BJ (cell line): ENCODE results near the gene POLH. TPM values are rescaled to one million over a fixed set of nuclear protein-coding genes. Genes with fewer than 3 reads are reported as not detected.

Experiments used
- CTCF ChIA-PET: fragments of 350-600 bp; formaldehyde crosslinking; extraction: SDS; loops from one replicate; lab custom pipeline; 2021; ENCODE audit warnings: antibody characterized with exemption, inconsistent platforms; lab: Yijun Ruan, JAX
- POLR2A ChIA-PET: fragments of 300-600 bp; sonication (Branson Sonifier 250); formaldehyde crosslinking; extraction: SDS; loops from one replicate; lab custom pipeline; 2021; ENCODE audit warnings: antibody characterized with exemption; lab: Charles Lee
- DNase-seq: peaks from one replicate; pipeline ENCODE4 v3.0.0-alpha.2; 2011; ENCODE audit warnings: low read depth
- H3K27me3 ChIP-seq: 2 replicates; pipeline ENCODE4 v1.6.0; 2011; ENCODE audit warnings: low read length; ENCODE audit not compliant: control insufficient read depth, insufficient read depth
- H3K36me3 ChIP-seq: 2 replicates; pipeline ENCODE4 v1.5.1; 2011; ENCODE audit warnings: low read length; ENCODE audit not compliant: control insufficient read depth, insufficient read depth
- H3K4me3 ChIP-seq: 2 replicates; pipeline ENCODE4 v1.5.1; 2011; ENCODE audit warnings: low read depth, mild to moderate bottlenecking, control low read depth, low read length
- polyA plus RNA-seq: library from polyadenylated mRNA; depleted of rRNA; stranded (reverse); fragments of >200 nt; gene quantifications from 2 replicates; pipeline ENCODE4 v1.2.3, GENCODE V29; 2011
- TF ChIP-seq, protein P1 (sequence below): IDR thresholded peaks from 2 replicates; pipeline ENCODE4 v1.5.1; 2011; ENCODE audit warnings: low read depth, mild to moderate bottlenecking, control low read depth, inconsistent platforms, low read length, moderate library complexity; ENCODE audit not compliant: insufficient read depth

POLH gene
- polyA plus RNA-seq, 1 experiment: 19.6 TPM

DNA sequence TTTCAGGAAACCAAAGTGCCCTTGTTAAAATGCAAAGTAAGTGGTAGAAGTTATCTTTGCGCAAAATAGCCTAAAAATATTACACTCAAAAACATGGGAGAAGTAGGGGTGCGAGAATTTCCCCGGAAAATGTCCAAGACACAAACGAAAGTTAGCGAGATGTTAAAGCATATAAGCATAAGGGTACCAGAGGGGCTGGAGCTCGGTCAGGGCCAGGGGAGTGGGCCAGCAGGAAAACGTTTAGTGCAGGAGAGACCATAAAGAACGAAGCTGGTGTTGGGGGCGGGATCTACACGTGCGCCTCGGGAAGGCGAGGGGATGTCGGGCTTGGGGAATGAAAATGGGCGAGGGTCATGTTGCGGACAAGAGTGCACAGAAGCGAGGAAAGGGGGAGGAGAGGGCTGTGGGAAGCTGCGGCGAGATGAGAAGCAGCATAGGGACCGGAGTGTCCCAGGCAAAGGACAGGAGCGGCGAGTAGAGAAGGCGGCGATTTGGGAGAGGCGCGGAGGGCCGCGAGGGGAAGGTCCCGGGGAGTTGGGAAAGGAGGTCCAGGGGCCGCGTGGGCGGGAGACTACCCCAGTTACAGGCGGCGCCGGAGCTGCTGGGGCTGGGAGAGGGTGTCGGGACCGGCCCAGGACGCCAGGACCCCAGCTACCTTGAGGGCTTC, 747 bp upstream of the POLH start:
- CTCF ChIA-PET: no interaction called here
- POLR2A ChIA-PET: interaction anchor here (0.7 kb wide), 1 partner anchor 393 kb away, joined by 22 read pairs; the partner anchor contains the start of gene CUL9
- Histone ChIP-seq H3K36me3 (peaks cover 4% of the 10 kb centered on the region; the same call in 1 of the 2 replicates), H3K4me3 (peak overlapping the region; percentile 96), H3K27me3 (no peaks in the 10 kb centered on the region)
- TF ChIP-seq, protein P1, sequence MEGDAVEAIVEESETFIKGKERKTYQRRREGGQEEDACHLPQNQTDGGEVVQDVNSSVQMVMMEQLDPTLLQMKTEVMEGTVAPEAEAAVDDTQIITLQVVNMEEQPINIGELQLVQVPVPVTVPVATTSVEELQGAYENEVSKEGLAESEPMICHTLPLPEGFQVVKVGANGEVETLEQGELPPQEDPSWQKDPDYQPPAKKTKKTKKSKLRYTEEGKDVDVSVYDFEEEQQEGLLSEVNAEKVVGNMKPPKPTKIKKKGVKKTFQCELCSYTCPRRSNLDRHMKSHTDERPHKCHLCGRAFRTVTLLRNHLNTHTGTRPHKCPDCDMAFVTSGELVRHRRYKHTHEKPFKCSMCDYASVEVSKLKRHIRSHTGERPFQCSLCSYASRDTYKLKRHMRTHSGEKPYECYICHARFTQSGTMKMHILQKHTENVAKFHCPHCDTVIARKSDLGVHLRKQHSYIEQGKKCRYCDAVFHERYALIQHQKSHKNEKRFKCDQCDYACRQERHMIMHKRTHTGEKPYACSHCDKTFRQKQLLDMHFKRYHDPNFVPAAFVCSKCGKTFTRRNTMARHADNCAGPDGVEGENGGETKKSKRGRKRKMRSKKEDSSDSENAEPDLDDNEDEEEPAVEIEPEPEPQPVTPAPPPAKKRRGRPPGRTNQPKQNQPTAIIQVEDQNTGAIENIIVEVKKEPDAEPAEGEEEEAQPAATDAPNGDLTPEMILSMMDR: no peak
- no peak for DNase-seq

DNA sequence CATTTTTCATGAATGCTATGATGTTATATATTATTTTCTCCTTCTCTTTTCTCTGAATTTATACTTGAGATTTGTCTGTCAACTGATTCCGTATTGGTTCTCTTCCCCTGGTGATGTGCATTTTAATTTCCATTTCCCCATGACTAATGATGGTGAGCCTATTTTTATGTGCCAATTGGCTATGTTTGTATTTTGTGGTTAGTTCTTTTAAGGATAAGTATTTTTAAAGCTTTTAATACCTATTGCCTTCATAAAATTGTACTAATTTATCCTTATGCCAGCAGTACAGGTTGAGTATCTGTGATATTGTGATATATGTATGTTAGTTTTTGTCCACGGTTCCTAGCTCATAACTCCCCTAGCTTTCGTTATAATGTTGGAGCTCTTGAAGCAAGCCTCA, 2.8 kb downstream of the POLH start:
- POLR2A ChIA-PET: no interaction called here
- Histone ChIP-seq H3K27me3 (no peaks in the 10 kb centered on the region), H3K4me3 (no peak overlapping the region), H3K36me3 (no peaks in the 10 kb centered on the region)
- TF ChIP-seq, protein P1: no peak
- DNase-seq: no peak
- CTCF ChIA-PET: no interaction called here

DNA sequence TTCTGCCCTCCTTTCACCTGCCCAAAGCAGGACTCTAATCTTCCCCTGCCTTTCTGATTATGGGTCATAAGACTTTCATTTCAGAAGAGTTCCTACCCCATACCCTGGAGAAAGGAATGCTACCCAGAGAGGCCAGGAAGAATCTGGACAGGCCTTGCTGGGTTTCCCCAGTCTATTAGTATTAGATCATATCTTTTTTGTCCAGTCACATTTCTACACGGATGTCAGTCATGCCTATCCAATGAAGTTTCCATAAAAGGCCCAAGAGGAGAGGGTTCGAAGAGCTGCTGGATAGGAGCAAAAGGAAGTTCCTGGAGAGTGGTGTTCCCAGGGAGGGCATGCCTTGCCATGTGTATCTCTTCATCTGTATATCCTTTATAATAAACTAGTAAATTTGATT, 3.2 kb downstream of the POLH start:
- H3K36me3 ChIP-seq: no peaks in the 10 kb centered on the region
- DNase-seq: no peak
- TF ChIP-seq, protein P1: no peak
- H3K27me3 ChIP-seq: no peaks in the 10 kb centered on the region
- POLR2A ChIA-PET: no interaction called here
- H3K4me3 ChIP-seq: no peak overlapping the region
- CTCF ChIA-PET: no interaction called here

DNA sequence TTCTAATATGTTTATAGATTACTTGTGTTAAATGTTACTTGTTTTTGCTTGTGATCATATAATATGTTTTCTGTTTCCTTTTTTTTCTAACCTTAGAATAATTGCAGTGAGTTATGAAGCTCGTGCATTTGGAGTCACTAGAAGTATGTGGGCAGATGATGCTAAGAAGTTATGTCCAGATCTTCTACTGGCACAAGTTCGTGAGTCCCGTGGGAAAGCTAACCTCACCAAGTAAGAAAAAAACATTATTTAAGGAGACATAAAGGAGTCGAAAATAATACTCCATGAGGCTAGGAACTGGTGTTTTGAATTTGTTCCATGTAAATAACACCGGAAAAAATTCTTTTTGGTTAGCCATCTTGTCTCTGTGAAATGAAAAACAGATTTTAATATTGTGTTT, 6.9 kb downstream of the POLH start:
- H3K4me3 ChIP-seq: no peak overlapping the region
- TF ChIP-seq, protein P1: no peak
- no peak for DNase-seq
- no peaks in the 10 kb centered on the region for H3K27me3 ChIP-seq
- CTCF ChIA-PET: interaction anchor here (0.6 to 1.4 kb wide), 2 partner anchors 34 to 221 kb away, joined by 3 to 4 read pairs; no protein-coding TSS in a partner anchor
- peaks cover 9% of the 10 kb centered on the region for H3K36me3 ChIP-seq
- POLR2A ChIA-PET: no interaction called here

DNA sequence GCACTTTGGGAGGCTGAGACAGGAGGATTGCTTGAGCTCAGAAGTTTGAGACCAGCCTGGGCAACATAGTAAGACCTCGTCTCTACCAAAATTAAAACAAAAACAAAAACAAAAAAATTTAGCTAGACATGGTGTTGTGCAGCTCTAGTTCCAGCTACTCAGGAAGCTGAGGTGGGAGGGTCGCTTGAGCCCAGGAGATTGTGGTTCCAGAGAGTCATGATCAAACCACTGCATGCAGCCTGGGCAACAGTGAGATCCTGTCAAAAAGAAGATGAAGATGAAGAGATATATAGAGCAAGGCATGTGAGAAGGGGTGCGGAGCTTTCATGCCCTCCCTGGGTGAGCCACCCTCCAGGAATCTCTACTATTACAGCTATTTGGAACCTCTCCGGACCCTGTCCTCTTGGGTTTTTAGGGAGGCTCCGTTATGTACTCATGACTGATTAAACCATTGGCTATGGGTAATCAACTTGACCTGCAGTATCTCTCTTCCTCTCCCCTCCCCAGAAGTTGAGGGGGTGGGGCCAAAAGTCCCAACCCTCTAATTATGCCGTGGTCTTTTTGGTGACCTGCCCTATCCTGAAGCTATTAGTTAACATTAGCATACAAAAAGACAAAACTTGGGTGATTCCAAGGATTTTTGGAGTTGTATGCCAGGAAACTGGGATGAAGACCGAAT, 9.0 kb downstream of the POLH start:
- no peak overlapping the region for H3K4me3 ChIP-seq
- no peak for DNase-seq
- no peaks in the 10 kb centered on the region for H3K27me3 ChIP-seq
- CTCF ChIA-PET: interaction anchor here (0.6 to 2.0 kb wide), 2 partner anchors 23 to 26 kb away, joined by 3 to 5 read pairs; no protein-coding TSS in a partner anchor
- TF ChIP-seq, protein P1: no peak
- POLR2A ChIA-PET: no interaction called here
- H3K36me3 ChIP-seq: peaks cover 9% of the 10 kb centered on the region
